Liver (tissue), 9 donors: ENCODE data around the gene CACNA1S. TPM values are rescaled to one million over a fixed set of nuclear protein-coding genes. Genes with fewer than 3 reads are reported as not detected.

ENCODE experiments used
- DNase-seq: peaks from one replicate; pipeline ENCODE4 v3.0.0-alpha.2; 2017; ENCODE audit warnings: low spot score
- H3K27ac ChIP-seq, 2 donors: one replicate each; pipeline ENCODE4 v1.7.0; 2013; ENCODE audit warnings: inconsistent platforms in 2 of 2, low read length in 2 of 2, control low read depth in 1 of 2, low read depth in 1 of 2, mild to moderate bottlenecking in 1 of 2
- H3K27me3 ChIP-seq, 4 donors: one replicate each; pipeline versions ENCODE4 v1.6.1 to v1.7.0; 2013; ENCODE audit warnings: low read length in 3 of 4, inconsistent platforms in 1 of 4, mild to moderate bottlenecking in 1 of 4, moderate library complexity in 1 of 4; ENCODE audit not compliant: control insufficient read depth in 4 of 4, insufficient read depth in 4 of 4
- H3K36me3 ChIP-seq, 4 donors: one replicate each; pipeline versions ENCODE4 v1.6.1 to v1.7.0; 2013; ENCODE audit warnings: low read length in 3 of 4, mild to moderate bottlenecking in 3 of 4, low read depth in 1 of 4, moderate library complexity in 1 of 4; ENCODE audit not compliant: control insufficient read depth in 4 of 4, insufficient read depth in 3 of 4
- H3K4me1 ChIP-seq, 4 donors: one replicate each; pipeline versions ENCODE4 v1.6.1 to v1.7.0; 2013; ENCODE audit warnings: low read length in 3 of 4, mild to moderate bottlenecking in 3 of 4, moderate library complexity in 1 of 4; ENCODE audit not compliant: control insufficient read depth in 4 of 4, insufficient read depth in 4 of 4
- H3K4me3 ChIP-seq, 3 donors: one replicate each; pipeline versions ENCODE4 v1.6.1 to v1.7.0; 2013; ENCODE audit warnings: low read length in 3 of 3, control low read depth in 1 of 3, low read depth in 1 of 3, mild to moderate bottlenecking in 1 of 3
- H3K9ac ChIP-seq, 2 donors: one replicate each; pipeline ENCODE4 v1.7.0; 2013; ENCODE audit warnings: low read length in 2 of 2, mild to moderate bottlenecking in 2 of 2, moderate library complexity in 2 of 2, control low read depth in 1 of 2, low read depth in 1 of 2
- H3K9me3 ChIP-seq, 4 donors: one replicate each; pipeline versions ENCODE4 v1.6.1 to v1.7.0; 2013; ENCODE audit warnings: low read length in 3 of 4; ENCODE audit not compliant: control insufficient read depth in 4 of 4
- CTCF ChIP-seq: fragments of 150-350 bp; IDR thresholded peaks from 2 replicates; pipeline ENCODE4 v1.5.1; 2017; ENCODE audit warnings: improper control_type of control experiment, low read depth, low read length; ENCODE audit not compliant: missing input control
- EGR1 ChIP-seq, 2 donors: IDR thresholded peaks; 2 replicates each; pipeline ENCODE4 v1.6.1; 2016 to 2018; ENCODE audit warnings: antibody characterized with exemption in 2 of 2, low read depth in 2 of 2
- FOXA1 ChIP-seq: IDR thresholded peaks from 2 replicates; pipeline ENCODE4 v1.6.1; 2016; ENCODE audit warnings: antibody characterized with exemption
- FOXA2 ChIP-seq: IDR thresholded peaks from 2 replicates; pipeline ENCODE4 v1.6.1; 2016; ENCODE audit warnings: antibody characterized with exemption
- GABPA ChIP-seq, 2 donors: IDR thresholded peaks in 1 of 2; conservative IDR thresholded peaks in 1 of 2; 2 replicates each; pipeline ENCODE4 v1.6.1; 2016; ENCODE audit warnings: antibody characterized with exemption in 2 of 2, mild to moderate bottlenecking in 1 of 2, moderate library complexity in 1 of 2
- HNF4A ChIP-seq, 2 donors: conservative IDR thresholded peaks; 2 replicates each; pipeline ENCODE4 v1.6.1; 2016; ENCODE audit warnings: antibody characterized with exemption in 2 of 2, mild to moderate bottlenecking in 2 of 2
- HNF4G ChIP-seq: IDR thresholded peaks from 2 replicates; pipeline ENCODE4 v1.6.1; 2016; ENCODE audit warnings: antibody characterized with exemption
- JUND ChIP-seq, 2 donors: IDR thresholded peaks; 2 replicates each; pipeline ENCODE4 v1.6.1; 2016; ENCODE audit warnings: antibody characterized with exemption in 2 of 2
- NR2F2 ChIP-seq: IDR thresholded peaks from 2 replicates; pipeline ENCODE4 v1.6.1; 2016; ENCODE audit warnings: antibody characterized with exemption
- RAD21 ChIP-seq, 2 donors: IDR thresholded peaks; 2 replicates each; pipeline ENCODE4 v1.6.1; 2016; ENCODE audit warnings: antibody characterized with exemption in 2 of 2, mild to moderate bottlenecking in 2 of 2
- REST ChIP-seq: IDR thresholded peaks from 2 replicates; pipeline ENCODE4 v1.6.1; 2016; ENCODE audit warnings: antibody characterized with exemption, mild to moderate bottlenecking
- RXRA ChIP-seq, 2 donors: IDR thresholded peaks; 2 replicates each; pipeline ENCODE4 v1.6.1; 2017 to 2018; ENCODE audit warnings: antibody characterized with exemption in 2 of 2, mild to moderate bottlenecking in 1 of 2
- SP1 ChIP-seq: IDR thresholded peaks from 2 replicates; pipeline ENCODE4 v1.6.1; 2018; ENCODE audit warnings: antibody characterized with exemption, mild to moderate bottlenecking
- TAF1 ChIP-seq: conservative IDR thresholded peaks from 2 replicates; pipeline ENCODE4 v1.6.1; 2016; ENCODE audit warnings: antibody characterized with exemption, mild to moderate bottlenecking
- YY1 ChIP-seq: IDR thresholded peaks from 2 replicates; pipeline ENCODE4 v1.6.1; 2016; ENCODE audit warnings: antibody characterized with exemption, mild to moderate bottlenecking
- ZBTB33 ChIP-seq: IDR thresholded peaks from 2 replicates; pipeline ENCODE4 v1.6.1; 2016; ENCODE audit warnings: antibody characterized with exemption
- WGBS: extraction: QIAGEN DNeasy Blood & Tissue Kit; methylation state at CpG from one replicate; pipeline ENCODE4 v1.1.7; 2013; 5-methylcytosine and 5-hydroxymethylcytosine counted together
- polyA plus RNA-seq, 2 donors: library from polyadenylated mRNA; stranded (reverse) in 1 of 2; unstranded in 1 of 2; fragments of 200-250 nt in 1 of 2; fragments of >200 nt in 1 of 2; fragmentation: Nextera tagmentation in 1 of 2; extraction: Ambion mirVana in 1 of 2; gene quantifications; one replicate each; pipeline versions ENCODE4 v1.2.1 to v1.2.3, GENCODE V29; 2013 to 2015
- total RNA-seq, 2 donors: library from RNA; depleted of rRNA; stranded (reverse); fragments of >200 nt; gene quantifications; one replicate each; pipeline ENCODE4 v1.2.3, GENCODE V29; 2014
- TF ChIP-seq, protein P1 (sequence below): IDR thresholded peaks from 2 replicates; pipeline ENCODE4 v1.6.1; 2016; ENCODE audit warnings: antibody characterized with exemption
- TF ChIP-seq, protein P2 (sequence below): IDR thresholded peaks from 2 replicates; pipeline ENCODE4 v1.6.1; 2016; ENCODE audit warnings: antibody characterized with exemption
- donor health status: healthy.
- donor health status: healthy.
- donor health status: healthy.
- donor health status: healthy.
- donor health status: healthy.

The CACNA1S gene
- total and polyA plus RNA-seq, 4 donors: under 0.01 to 0.33 TPM; not detected in 2

- Histone ChIP-seq H3K4me1 (no peaks in the 10 kb centered on the region), H3K27ac (no peak overlapping the region), H3K9ac (no peak overlapping the region), H3K36me3 (no peaks in the 10 kb centered on the region), H3K27me3 (no peaks in the 10 kb centered on the region), H3K4me3 (no peak overlapping the region), H3K9me3 (no peaks in the 10 kb centered on the region)
- TF ChIP-seq, protein P1, sequence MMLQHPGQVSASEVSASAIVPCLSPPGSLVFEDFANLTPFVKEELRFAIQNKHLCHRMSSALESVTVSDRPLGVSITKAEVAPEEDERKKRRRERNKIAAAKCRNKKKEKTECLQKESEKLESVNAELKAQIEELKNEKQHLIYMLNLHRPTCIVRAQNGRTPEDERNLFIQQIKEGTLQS: no peak
- TF ChIP-seq RXRA (IDR thresholded peaks at IDR 0.05) (no peak), TAF1 (no peak), ZBTB33 (no peak), REST (no peak), JUND (IDR thresholded peaks at IDR 0.05) (no peak), YY1 (no peak), EGR1 (IDR thresholded peaks at IDR 0.05; ENCODE audit: low read depth in 2 of 2) (no peak), FOXA2 (no peak), NR2F2 (no peak), FOXA1 (no peak), HNF4A (conservative IDR thresholded peaks at IDR 0.05) (no peak), GABPA (IDR thresholded peaks at IDR 0.05 in 1 of 2, conservative IDR thresholded peaks at IDR 0.05 in 1 of 2) (no peak), SP1 (no peak), HNF4G (no peak), RAD21 (IDR thresholded peaks at IDR 0.05) (no peak), CTCF (no peak)
- TF ChIP-seq, protein P2, sequence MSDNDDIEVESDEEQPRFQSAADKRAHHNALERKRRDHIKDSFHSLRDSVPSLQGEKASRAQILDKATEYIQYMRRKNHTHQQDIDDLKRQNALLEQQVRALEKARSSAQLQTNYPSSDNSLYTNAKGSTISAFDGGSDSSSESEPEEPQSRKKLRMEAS: no peak
- no peak for DNase-seq
- WGBS: 86% methylated on average over 5 of the region's 5 CpGs
Measured at GRCh38 chr1:201096041-201096461, 16.2 kb downstream of the CACNA1S start.
